Activated B cell treated with CpG ODN at 0.5 μM for 24 hours (primary cell): Measurements from ENCODE around the gene FNBP1L. TPM values are rescaled to one million over a fixed set of nuclear protein-coding genes. Genes with fewer than 3 reads are reported as not detected.

Experiments
- ATAC-seq: fragments of 200-7000 bp; cut with Tn5 transposase; one replicate; pipeline ENCODE4 v1.10.0; 2021; ENCODE audit warnings: low read depth, mild to moderate bottlenecking, moderate library complexity
- CTCF ChIA-PET: fragments of 350-600 bp; sonication (Branson Sonifier 250); formaldehyde crosslinking; loops from one replicate; lab custom pipeline; 2021; ENCODE audit warnings: antibody characterized with exemption; lab: Charles Lee
- POLR2A ChIA-PET: fragments of 350-600 bp; sonication (Branson Sonifier 250); formaldehyde crosslinking; loops from one replicate; lab custom pipeline; 2021; ENCODE audit warnings: antibody characterized with exemption; lab: Charles Lee
- DNase-seq: peaks from one replicate; pipeline ENCODE4 v3.0.0; 2022
- H3K27ac Mint-ChIP-seq: one replicate; pipeline ENCODE4 v1.8.0; 2020; ENCODE audit warnings: mixed read lengths
- H3K27me3 Mint-ChIP-seq: one replicate; pipeline ENCODE4 v1.8.0; 2021; ENCODE audit warnings: mixed read lengths
- H3K36me3 Mint-ChIP-seq: one replicate; pipeline ENCODE4 v1.8.0; 2021; ENCODE audit warnings: low read depth, mixed read lengths
- H3K4me1 Mint-ChIP-seq: one replicate; pipeline ENCODE4 v1.8.0; 2021; ENCODE audit warnings: mixed read lengths
- H3K4me3 Mint-ChIP-seq: one replicate; pipeline ENCODE4 v1.8.0; 2020; ENCODE audit warnings: mild to moderate bottlenecking, mixed read lengths
- H3K9me3 Mint-ChIP-seq: one replicate; pipeline ENCODE4 v1.8.0; 2020; ENCODE audit warnings: mixed read lengths
- intact Hi-C: fragments of 100-400 bp; cut with micrococcal nuclease; formaldehyde crosslinking; loops from one replicate; pipeline ENCODE4 v1.15.1; 2024
- total RNA-seq: library from RNA; stranded (reverse); gene quantifications from 2 replicates; pipeline ENCODE4 v1.2.3, GENCODE V29; 2022
- TF ChIP-seq, protein P1 (sequence below): fragments of 200-600 bp; IDR thresholded peaks from one replicate; pipeline ENCODE4 v1.8.0; 2022; ENCODE audit warnings: antibody characterized with exemption, mild to moderate bottlenecking

The FNBP1L gene
- total RNA-seq, 1 donor from 2014 or later, result 3.3 TPM

GRCh38 chr1:93440272-93440671 is 7.6 kb upstream of the FNBP1L start:
- H3K27me3 Mint-ChIP-seq, result peaks cover 3% of the 10 kb centered on the region
- no peak for ATAC-seq
- H3K27ac Mint-ChIP-seq, result no peak overlapping the region
- no peak for DNase-seq
- no peaks in the 10 kb centered on the region for H3K9me3 Mint-ChIP-seq
- H3K4me1 Mint-ChIP-seq, result peaks cover 3% of the 10 kb centered on the region
- TF ChIP-seq, protein P1, sequence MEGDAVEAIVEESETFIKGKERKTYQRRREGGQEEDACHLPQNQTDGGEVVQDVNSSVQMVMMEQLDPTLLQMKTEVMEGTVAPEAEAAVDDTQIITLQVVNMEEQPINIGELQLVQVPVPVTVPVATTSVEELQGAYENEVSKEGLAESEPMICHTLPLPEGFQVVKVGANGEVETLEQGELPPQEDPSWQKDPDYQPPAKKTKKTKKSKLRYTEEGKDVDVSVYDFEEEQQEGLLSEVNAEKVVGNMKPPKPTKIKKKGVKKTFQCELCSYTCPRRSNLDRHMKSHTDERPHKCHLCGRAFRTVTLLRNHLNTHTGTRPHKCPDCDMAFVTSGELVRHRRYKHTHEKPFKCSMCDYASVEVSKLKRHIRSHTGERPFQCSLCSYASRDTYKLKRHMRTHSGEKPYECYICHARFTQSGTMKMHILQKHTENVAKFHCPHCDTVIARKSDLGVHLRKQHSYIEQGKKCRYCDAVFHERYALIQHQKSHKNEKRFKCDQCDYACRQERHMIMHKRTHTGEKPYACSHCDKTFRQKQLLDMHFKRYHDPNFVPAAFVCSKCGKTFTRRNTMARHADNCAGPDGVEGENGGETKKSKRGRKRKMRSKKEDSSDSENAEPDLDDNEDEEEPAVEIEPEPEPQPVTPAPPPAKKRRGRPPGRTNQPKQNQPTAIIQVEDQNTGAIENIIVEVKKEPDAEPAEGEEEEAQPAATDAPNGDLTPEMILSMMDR, result no peak
- ChIA-PET CTCF (no interaction called here), POLR2A (no interaction called here)
- H3K4me3 Mint-ChIP-seq, result no peak overlapping the region
- no peaks in the 10 kb centered on the region for H3K36me3 Mint-ChIP-seq
- intact Hi-C loops, result no loop called here

DNA sequence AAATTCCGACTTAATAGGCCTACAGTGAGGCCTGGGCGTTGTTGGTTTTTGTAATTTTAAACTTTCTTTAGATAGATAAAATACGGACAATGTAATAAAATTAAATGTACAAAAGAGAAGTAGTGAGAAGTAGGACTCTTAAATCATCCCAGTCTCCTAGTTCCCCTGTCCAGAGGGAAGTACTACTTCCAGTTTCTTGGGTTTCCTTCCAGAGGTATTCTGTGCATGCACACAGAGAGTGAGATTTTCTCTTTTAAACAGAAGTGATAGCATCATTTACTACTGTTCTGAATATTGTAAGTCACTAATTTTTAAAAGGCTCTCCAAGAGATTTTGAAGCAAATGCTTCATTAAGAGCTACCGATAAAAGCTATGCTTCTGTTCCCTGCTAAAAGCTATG is 7.2 kb upstream of the FNBP1L start:
- Mint-ChIP-seq H3K36me3 (no peaks in the 10 kb centered on the region), H3K4me1 (peaks cover 3% of the 10 kb centered on the region), H3K9me3 (no peaks in the 10 kb centered on the region), H3K27me3 (peaks cover 3% of the 10 kb centered on the region), H3K4me3 (no peak overlapping the region), H3K27ac (no peak overlapping the region)
- TF ChIP-seq, protein P1, result no peak
- CTCF ChIA-PET, result no interaction called here
- POLR2A ChIA-PET, result no interaction called here
- DNase-seq (no peak), ATAC-seq (no peak)
- intact Hi-C loops, result no loop called here

DNA sequence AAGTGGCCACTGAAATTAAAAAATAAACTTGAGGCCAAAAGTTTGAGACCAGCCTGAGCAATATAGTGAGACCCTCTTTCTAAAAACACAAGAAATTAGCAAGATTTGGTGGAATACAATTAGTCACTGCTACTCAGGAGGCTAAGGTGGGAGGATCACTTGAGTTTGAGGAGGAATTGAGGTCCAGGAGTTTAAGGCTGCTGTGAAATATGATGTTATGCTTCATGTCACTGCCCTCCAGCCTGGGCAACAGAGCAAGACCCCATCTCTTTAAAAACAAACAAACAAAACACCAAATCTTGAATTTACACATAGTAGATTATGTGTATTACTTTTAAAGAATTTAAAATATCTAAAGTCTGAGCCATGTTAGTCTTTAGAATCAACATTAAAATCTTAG is 6.3 kb upstream of the FNBP1L start:
- ATAC-seq, result no peak
- Mint-ChIP-seq H3K9me3 (no peaks in the 10 kb centered on the region), H3K36me3 (no peaks in the 10 kb centered on the region), H3K4me1 (peaks cover 3% of the 10 kb centered on the region), H3K4me3 (no peak overlapping the region), H3K27me3 (peaks cover 6% of the 10 kb centered on the region), H3K27ac (no peak overlapping the region)
- ChIA-PET POLR2A (no interaction called here), CTCF (no interaction called here)
- no peak for DNase-seq
- TF ChIP-seq, protein P1, result no peak
- intact Hi-C loops, result no loop called here

GRCh38 chr1:93442008-93442666 is 5.8 kb upstream of the FNBP1L start:
- no peak overlapping the region for H3K27ac Mint-ChIP-seq
- H3K36me3 Mint-ChIP-seq, result no peaks in the 10 kb centered on the region
- intact Hi-C loops, result no loop called here
- ChIA-PET POLR2A (no interaction called here), CTCF (no interaction called here)
- H3K27me3 Mint-ChIP-seq, result peaks cover 8% of the 10 kb centered on the region
- no peak overlapping the region for H3K4me3 Mint-ChIP-seq
- DNase-seq (no peak), ATAC-seq (no peak)
- TF ChIP-seq, protein P1, result no peak
- H3K4me1 Mint-ChIP-seq, result peaks cover 6% of the 10 kb centered on the region
- no peaks in the 10 kb centered on the region for H3K9me3 Mint-ChIP-seq

DNA sequence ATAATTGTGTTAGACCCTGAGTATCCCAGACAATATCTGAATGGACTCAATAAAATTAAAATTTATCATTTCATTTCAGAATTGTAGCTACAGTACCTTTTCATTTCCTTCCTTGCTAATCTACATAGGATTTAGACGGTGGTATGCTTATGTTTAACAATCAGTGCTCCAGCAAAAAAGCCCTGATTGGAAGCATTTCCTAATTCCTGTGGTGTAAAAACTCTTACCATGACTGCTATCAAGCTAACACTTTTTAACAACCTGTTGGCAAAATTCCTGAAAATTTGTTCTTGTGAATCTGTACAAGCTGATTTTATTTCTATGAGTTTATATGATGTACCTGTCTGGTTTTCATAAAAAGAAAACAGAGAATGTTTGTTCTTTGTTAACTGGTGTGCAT is 5.2 kb upstream of the FNBP1L start:
- ChIA-PET POLR2A (no interaction called here), CTCF (interaction anchor here (1.4 kb wide), 1 partner anchor 9 kb away, joined by 4 read pairs; no protein-coding TSS in a partner anchor)
- TF ChIP-seq, protein P1, result no peak
- intact Hi-C loops, result no loop called here
- DNase-seq, result no peak
- no peaks in the 10 kb centered on the region for H3K9me3 Mint-ChIP-seq
- no peak for ATAC-seq
- H3K36me3 Mint-ChIP-seq, result no peaks in the 10 kb centered on the region
- H3K27ac Mint-ChIP-seq, result no peak overlapping the region
- no peak overlapping the region for H3K4me3 Mint-ChIP-seq
- peaks cover 9% of the 10 kb centered on the region for H3K27me3 Mint-ChIP-seq
- H3K4me1 Mint-ChIP-seq, result peaks cover 10% of the 10 kb centered on the region
